Subcutaneous abdominal adipose tissue (tissue), 5 donors: ENCODE measurements around the gene ZNG1E.
A peak's percentile ranks its signal among the peaks of the same experiment; 100 is the strongest.
"Not testable (repeated sequence)": the region's sequence is repeated elsewhere in the genome, so short reads cannot be mapped to it uniquely, and the experiment has no call there.

Experiments used
- H3K27ac ChIP-seq: one replicate; pipeline ENCODE4 v1.7.0; 2013; ENCODE audit warnings: low read depth, mild to moderate bottlenecking, inconsistent platforms, low read length, moderate library complexity
- H3K27me3 ChIP-seq, 5 donors: one replicate each; pipeline ENCODE4 v1.7.0; 2013; ENCODE audit warnings: low read length in 5 of 5, inconsistent platforms in 1 of 5; ENCODE audit not compliant: control insufficient read depth in 5 of 5, insufficient read depth in 4 of 5
- H3K36me3 ChIP-seq, 5 donors: one replicate each; pipeline ENCODE4 v1.7.0; 2013; ENCODE audit warnings: low read length in 5 of 5; ENCODE audit not compliant: control insufficient read depth in 5 of 5, insufficient read depth in 5 of 5
- H3K4me1 ChIP-seq, 5 donors: one replicate each; pipeline ENCODE4 v1.7.0; 2013; ENCODE audit warnings: low read length in 5 of 5, mild to moderate bottlenecking in 3 of 5, moderate library complexity in 1 of 5; ENCODE audit not compliant: control insufficient read depth in 5 of 5, insufficient read depth in 5 of 5
- H3K4me3 ChIP-seq, 5 donors: one replicate each; pipeline ENCODE4 v1.7.0; 2013; ENCODE audit warnings: low read length in 5 of 5, low read depth in 1 of 5
- H3K9ac ChIP-seq, 5 donors: one replicate each; pipeline ENCODE4 v1.7.0; 2013; ENCODE audit warnings: low read length in 5 of 5, mild to moderate bottlenecking in 4 of 5, moderate library complexity in 3 of 5
- H3K9me3 ChIP-seq, 5 donors: one replicate each; pipeline ENCODE4 v1.7.0; 2013; ENCODE audit warnings: low read length in 5 of 5; ENCODE audit not compliant: control insufficient read depth in 5 of 5
- donor health status: healthy.
- donor health status: healthy.
- donor health status: healthy.
- donor health status: healthy.
- donor health status: healthy.

Gene ZNG1E

GRCh38 chr9:65675589-65676021 lies at the start of gene ZNG1E:
Gene ZNG1E (plus strand): TSS chr9:65675928. CDS start chr9:65675977, 49 bp downstream.
- Histone ChIP-seq H3K9ac (peak within 1 kb of the TSS in 1 of 5 donors; percentile 68), H3K4me3 (peak within 1 kb of the TSS; percentile 58 to 72 (median 64))
- H3K27ac ChIP-seq, H3K36me3 ChIP-seq, H3K9me3 ChIP-seq, H3K4me1 ChIP-seq, H3K27me3 ChIP-seq: not testable (repeated sequence)

- H3K4me1 ChIP-seq, H3K9me3 ChIP-seq, H3K27ac ChIP-seq, H3K36me3 ChIP-seq, H3K4me3 ChIP-seq, H3K9ac ChIP-seq, H3K27me3 ChIP-seq: not testable (repeated sequence)
Observed at GRCh38 chr9:65673579-65673978, 2.1 kb upstream of the ZNG1E start.

GRCh38 chr9:65675018-65675417 lies 710 bp upstream of the ZNG1E start:
- not testable (repeated sequence) for H3K27ac ChIP-seq, H3K27me3 ChIP-seq, H3K9ac ChIP-seq, H3K9me3 ChIP-seq, H3K4me1 ChIP-seq, H3K36me3 ChIP-seq, H3K4me3 ChIP-seq

GRCh38 chr9:65676389-65676788 lies 661 bp downstream of the ZNG1E start:
- not testable (repeated sequence) for H3K27ac ChIP-seq, H3K4me3 ChIP-seq, H3K9me3 ChIP-seq, H3K9ac ChIP-seq, H3K36me3 ChIP-seq, H3K27me3 ChIP-seq, H3K4me1 ChIP-seq

- not testable (repeated sequence) for H3K9me3 ChIP-seq, H3K4me1 ChIP-seq, H3K27ac ChIP-seq, H3K27me3 ChIP-seq, H3K9ac ChIP-seq, H3K4me3 ChIP-seq, H3K36me3 ChIP-seq
Observed at GRCh38 chr9:65678533-65678932, 2.8 kb downstream of the ZNG1E start.

- not testable (repeated sequence) for H3K9ac ChIP-seq, H3K36me3 ChIP-seq, H3K27ac ChIP-seq
Observed at GRCh38 chr9:65703550-65703949, 27.8 kb downstream of the ZNG1E start.

GRCh38 chr9:65714445-65714844 lies 38.7 kb downstream of the ZNG1E start:
- not testable (repeated sequence) for H3K27me3 ChIP-seq, H3K4me1 ChIP-seq, H3K9me3 ChIP-seq, H3K36me3 ChIP-seq, H3K27ac ChIP-seq, H3K9ac ChIP-seq, H3K4me3 ChIP-seq

More at GRCh38 chr9:65703550-65703949, 27.8 kb downstream of the ZNG1E start:
- not testable (repeated sequence) for H3K4me1 ChIP-seq, H3K9me3 ChIP-seq, H3K27me3 ChIP-seq, H3K4me3 ChIP-seq

GRCh38 chr9:65737096-65737564 lies 61.4 kb downstream of the ZNG1E start, which contains the start of gene FOXD4L4:
Gene FOXD4L4 (plus strand): TSS chr9:65737146. CDS start chr9:65737146, 0 bp downstream.
- not testable (repeated sequence) for H3K27ac ChIP-seq, H3K36me3 ChIP-seq, H3K9me3 ChIP-seq, H3K9ac ChIP-seq, H3K27me3 ChIP-seq, H3K4me3 ChIP-seq, H3K4me1 ChIP-seq

- not testable (repeated sequence) for H3K9me3 ChIP-seq, H3K4me1 ChIP-seq, H3K9ac ChIP-seq, H3K4me3 ChIP-seq, H3K27ac ChIP-seq, H3K36me3 ChIP-seq, H3K27me3 ChIP-seq
Observed at GRCh38 chr9:65738133-65738532, 62.4 kb downstream of the ZNG1E start.
